ENCODE results near the gene TRIM47. TPM values are rescaled to one million over a fixed set of nuclear protein-coding genes. Genes with fewer than 3 reads are reported as not detected.

Gene TRIM47
- total RNA-seq, 1 experiment from 2014 or later = 86.7 TPM

GRCh38 chr17:75877752-75878173 lies 618 bp downstream of the TRIM47 start (continued):
- peak in 2 of 3 experiments; percentile 37 to 49; a peak in 3 of 6 replicates for TF ChIP-seq CTCF (IDR thresholded peaks at IDR 0.05 in 2 of 3, conservative IDR thresholded peaks at IDR 0.05 in 1 of 3; ENCODE audit: borderline replicate concordance in 1 of 3, insufficient read depth in 1 of 3, low read depth in 2 of 3, low read length in 2 of 3)

- H3K9me3 ChIP-seq (ENCODE audit: control insufficient read depth in 1 of 2, insufficient read depth in 1 of 2, low read depth in 1 of 2, low read length in 2 of 2) = no peaks in the 10 kb centered on the region
- DNase-seq (ENCODE audit: low read depth, low spot score) (peak; percentile 87), ATAC-seq (peak; percentile 30)
- H3K4me1 ChIP-seq (ENCODE audit: control insufficient read depth in 1 of 2, insufficient read depth in 2 of 2, low read length in 2 of 2) = peaks cover 50 to 68% of the 10 kb centered on the region in 2 experiments
- H3K9ac ChIP-seq (ENCODE audit: low read length) = peak overlapping the region; percentile 96
- peaks cover 0 to 4% of the 10 kb centered on the region in 2 experiments; a peak in 1 of 4 replicates for H3K36me3 ChIP-seq (ENCODE audit: control insufficient read depth in 1 of 2, insufficient read depth in 2 of 2, low read length in 2 of 2)
- TSS peak; percentile 59 for BruUV-seq (replicated peaks)
- H2AFZ ChIP-seq (ENCODE audit: low read depth, low read length, poor library complexity, severe bottlenecking) = no peak overlapping the region
- peaks cover 27% of the 10 kb centered on the region for H3K79me2 ChIP-seq (ENCODE audit: insufficient read depth, low read length)
- intact Hi-C loops (cut with micrococcal nuclease) = loop anchor here (1.0 to 5.0 kb wide), 2 partner anchors 22 to 100 kb away; partner anchors contain the start of gene WBP2
- peak overlapping the region; percentile 69 to 81 for H3K4me3 ChIP-seq (replicated peaks in 1 of 2; ENCODE audit: low read depth in 1 of 2, low read length in 2 of 2)
- H3K4me2 ChIP-seq (ENCODE audit: low read length) = peak overlapping the region; percentile 96
- H4K20me1 ChIP-seq (ENCODE audit: insufficient read depth) = no peaks in the 10 kb centered on the region
- no peaks in the 10 kb centered on the region for H3K27me3 ChIP-seq (ENCODE audit: insufficient read depth, low read length)
- RAD21 ChIA-PET (ENCODE audit: low non-redundant PET in 1 of 2, low total read pairs in 2 of 2, uncharacterized antibody in 2 of 2, unreplicated experiment in 2 of 2) = interaction anchor here in 1 of 2 experiments (0.6 kb wide), 1 partner anchor 12 kb away, joined by 4 read pairs; no protein-coding TSS in a partner anchor
- H3K9me2 ChIP-seq (ENCODE audit: insufficient read depth) = no peaks in the 10 kb centered on the region
- H3K27ac ChIP-seq (ENCODE audit: low read depth, low read length) = peak overlapping the region; percentile 99
- POLR2A ChIA-PET = interaction anchor here (0.7 to 3.4 kb wide), 9 partner anchors 10 to 101 kb away, joined by 3 to 24 read pairs (median 4); partner anchors contain the start of genes MRPL38, TRIM65 and WBP2
- TF ChIP-seq REST (IDR thresholded peaks at IDR 0.05; ENCODE audit: low read depth) (no peak), POLR2A (IDR thresholded peaks at IDR 0.05; ENCODE audit: borderline replicate concordance, extremely low read depth, insufficient read depth, insufficient read length) (peak; percentile 9), ZBTB33 (IDR thresholded peaks at IDR 0.05; ENCODE audit: extremely low read depth, insufficient replicate concordance, low read length) (peak; percentile 57), YY1 (IDR thresholded peaks at IDR 0.05; ENCODE audit: extremely low read depth, insufficient replicate concordance, low read depth, low read length) (peak; percentile 59), TCF7L2 (IDR thresholded peaks at IDR 0.05; ENCODE audit: borderline replicate concordance, extremely low read depth, insufficient read depth, insufficient read length) (peak; percentile 56), POLR2AphosphoS5 (IDR thresholded peaks at IDR 0.05; ENCODE audit: low read depth, low read length) (peak; percentile 91)
- CTCF ChIA-PET = interaction anchor here (0.6 to 6.3 kb wide), 14 partner anchors 11 to 276 kb away, joined by 3 to 57 read pairs (median 5); partner anchors contain the start of genes MRPL38, TRIM65 and WBP2
These were observed 1.2 kb downstream of the TRIM47 start for GRCh38 chr17:75876938-75877751.

Measured in HCT116 (cell line).